HAP-1 (cell line): ENCODE measurements around the gene RTF2.

ENCODE experiments used
- DNase-seq, 2 experiments: peaks; one replicate each; pipeline ENCODE4 v3.0.0-alpha.2; 2016 to 2020; ENCODE audit warnings: low spot score in 2 of 2
- H3K27me3 ChIP-seq: fragments of 250-450 bp; sonication (Bioruptor Pico); 2 replicates; pipeline ENCODE4 v1.5.1; 2020; ENCODE audit warnings: low read depth, mild to moderate bottlenecking, moderate library complexity
- H3K36me3 ChIP-seq: fragments of 250-450 bp; sonication (Bioruptor Pico); replicated peaks from 2 replicates; pipeline ENCODE4 v1.5.1; 2020; ENCODE audit warnings: mild to moderate bottlenecking
- H3K4me1 ChIP-seq: fragments of 250-450 bp; sonication (Bioruptor Pico); 2 replicates; pipeline ENCODE4 v1.5.1; 2020; ENCODE audit warnings: mild to moderate bottlenecking
- H3K4me3 ChIP-seq: fragments of 250-450 bp; sonication (Bioruptor Pico); 2 replicates; pipeline ENCODE4 v1.5.1; 2020; ENCODE audit warnings: mild to moderate bottlenecking, moderate library complexity
- H3K9me3 ChIP-seq: fragments of 250-450 bp; sonication (Bioruptor Pico); 2 replicates; pipeline ENCODE4 v1.5.1; 2020; ENCODE audit warnings: mild to moderate bottlenecking, moderate library complexity
- in situ Hi-C: fragments of 300-500 bp; cut with MboI; formaldehyde crosslinking; loops from 3 replicates; pipeline ENCODE4 v1.14.3; 2020; ENCODE audit warnings: low sequenced_read_pairs, inconsistent platforms, mixed read lengths

The RTF2 gene

DNA sequence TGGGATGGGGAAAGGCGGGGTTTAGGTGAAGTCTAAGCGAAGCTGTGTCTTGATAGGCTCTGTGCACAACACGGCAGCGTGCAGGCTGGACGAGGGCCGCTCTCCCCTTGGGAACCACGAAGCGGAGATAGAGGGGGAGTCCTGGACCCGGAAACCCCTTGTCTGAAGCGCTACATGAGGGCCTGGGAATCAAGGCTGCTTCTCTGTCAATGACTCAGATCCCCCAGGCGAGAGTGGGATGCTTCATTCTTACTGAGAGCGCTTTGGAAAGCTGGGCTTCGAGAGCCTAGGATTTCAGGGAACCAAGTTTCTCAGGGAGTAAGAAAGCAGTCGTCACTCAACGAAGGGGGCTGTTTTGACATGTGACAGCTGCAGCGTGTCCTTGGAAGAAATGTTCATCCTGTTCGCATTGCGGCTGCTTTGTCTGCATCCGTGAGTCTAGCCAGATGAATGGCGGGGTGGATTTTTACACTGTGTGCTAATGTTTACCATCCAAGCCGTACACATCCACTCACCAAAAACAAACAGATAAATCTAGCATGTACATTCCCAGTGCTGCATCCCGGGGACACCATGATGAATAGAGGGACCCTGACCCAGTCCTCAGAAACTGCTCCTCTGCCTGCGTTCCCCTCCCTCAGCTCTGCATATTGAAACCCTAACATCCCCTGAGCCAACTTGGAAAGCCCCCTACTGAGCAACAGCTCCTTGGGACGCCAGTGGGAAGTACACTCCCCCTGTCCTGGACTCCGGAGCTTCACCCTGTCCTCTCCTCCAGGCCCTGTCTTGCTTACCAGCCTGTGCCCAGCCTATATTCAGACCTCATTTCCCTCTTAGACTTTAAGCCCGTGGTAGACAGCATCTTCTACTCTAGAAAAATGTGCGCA lies 24.5 kb upstream of the RTF2 start:
- no peaks in the 10 kb centered on the region for H3K4me1 ChIP-seq
- H3K36me3 ChIP-seq = no peaks in the 10 kb centered on the region
- no peaks in the 10 kb centered on the region for H3K9me3 ChIP-seq
- no peaks in the 10 kb centered on the region for H3K27me3 ChIP-seq
- no peak for DNase-seq
- no peak overlapping the region for H3K4me3 ChIP-seq
- in situ Hi-C loops = no loop called here

DNA sequence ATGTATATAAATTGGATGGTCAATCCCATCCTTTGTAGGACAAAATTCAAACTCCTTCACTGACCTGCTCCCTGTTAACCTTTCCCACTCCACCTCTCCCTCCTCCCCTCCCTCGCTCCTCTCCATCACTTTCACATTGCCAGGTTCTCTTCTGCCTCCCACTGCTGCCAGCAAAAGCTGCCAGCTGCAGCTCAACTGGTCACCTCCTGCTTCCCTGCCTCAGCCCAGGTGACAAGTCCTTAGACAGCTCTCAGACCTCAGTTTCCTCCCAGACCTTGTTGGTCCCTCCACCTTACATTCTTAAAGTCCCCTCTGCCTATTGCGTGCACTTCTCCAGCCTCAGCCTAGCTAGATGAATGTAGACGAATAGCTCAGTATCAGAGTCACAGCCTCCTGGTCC lies 23.3 kb upstream of the RTF2 start:
- in situ Hi-C loops = no loop called here
- Histone ChIP-seq H3K36me3 (no peaks in the 10 kb centered on the region), H3K4me1 (no peaks in the 10 kb centered on the region), H3K9me3 (no peaks in the 10 kb centered on the region), H3K4me3 (no peak overlapping the region), H3K27me3 (no peaks in the 10 kb centered on the region)
- no peak for DNase-seq

DNA sequence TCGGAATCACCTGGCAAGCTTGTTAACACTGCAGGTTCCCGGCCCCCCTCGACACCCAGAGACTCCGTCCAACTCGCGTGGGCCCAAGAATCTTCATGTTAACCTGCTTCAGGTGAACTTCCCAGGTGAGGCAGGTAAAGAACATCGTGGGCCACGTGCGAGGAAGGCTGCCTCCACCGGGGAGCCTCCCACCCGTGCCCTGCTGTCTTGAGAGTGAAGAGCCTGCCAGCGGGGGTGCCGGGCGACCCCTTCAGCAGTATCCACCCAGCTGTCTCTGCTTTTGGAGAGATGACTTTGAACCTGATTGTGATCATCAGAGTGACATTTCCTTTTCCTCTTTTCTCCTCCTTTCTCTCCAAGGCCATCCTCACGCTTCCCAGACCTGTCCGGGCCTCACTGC lies 22.9 kb upstream of the RTF2 start:
- no peak for DNase-seq
- H3K4me1 ChIP-seq = no peaks in the 10 kb centered on the region

DNA sequence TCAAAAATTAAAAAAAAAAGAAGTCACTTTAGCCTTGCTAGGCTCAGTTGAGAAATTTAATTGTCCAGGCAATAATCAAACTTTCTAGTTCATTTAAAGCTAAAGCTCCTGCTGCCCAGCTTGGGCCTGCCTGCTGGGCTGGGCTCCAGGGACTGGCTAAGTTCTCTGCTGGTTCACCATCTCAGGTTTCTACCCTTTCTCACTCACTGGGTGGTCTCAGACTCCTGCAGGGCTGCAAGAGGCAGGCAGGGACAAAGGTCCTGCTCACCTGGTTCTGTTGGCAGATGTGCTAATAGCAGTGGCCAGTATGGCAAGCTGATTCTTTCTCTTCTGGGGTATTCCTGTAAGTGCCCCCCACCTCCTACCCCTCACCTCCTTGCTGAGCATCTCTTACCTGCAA lies 21.2 kb upstream of the RTF2 start:
- Histone ChIP-seq H3K27me3 (no peaks in the 10 kb centered on the region), H3K9me3 (no peaks in the 10 kb centered on the region), H3K36me3 (no peaks in the 10 kb centered on the region), H3K4me3 (no peak overlapping the region), H3K4me1 (no peaks in the 10 kb centered on the region)
- in situ Hi-C loops = no loop called here
- DNase-seq = no peak

More for the DNA sequence above, 22.9 kb upstream of the RTF2 start:
- Histone ChIP-seq H3K36me3 (no peaks in the 10 kb centered on the region), H3K9me3 (no peaks in the 10 kb centered on the region), H3K4me3 (no peak overlapping the region), H3K27me3 (no peaks in the 10 kb centered on the region)
- in situ Hi-C loops = no loop called here

DNA sequence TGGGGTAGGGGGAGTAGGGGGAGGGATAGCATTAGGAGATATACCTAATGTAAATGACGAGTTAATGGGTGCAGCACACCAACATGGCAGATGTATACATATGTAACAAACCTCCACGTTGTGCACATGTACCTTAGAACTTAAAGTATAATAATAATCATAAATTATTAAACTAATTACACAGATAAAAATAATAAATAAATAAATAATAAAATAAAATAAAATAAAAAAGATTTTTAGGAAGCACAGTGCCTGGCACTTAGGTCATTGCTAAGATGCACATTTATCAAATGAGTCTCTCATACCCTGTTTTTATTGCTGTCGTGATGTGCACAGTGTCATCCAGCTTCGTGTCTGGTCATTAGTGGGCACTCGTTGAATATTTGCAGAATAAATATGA lies 19.0 kb upstream of the RTF2 start:
- H3K36me3 ChIP-seq = no peaks in the 10 kb centered on the region
- H3K9me3 ChIP-seq = no peaks in the 10 kb centered on the region
- in situ Hi-C loops = no loop called here
- H3K27me3 ChIP-seq = 0 out of 2 replicates have a peak, but pooled peaks cover 2% of the 10 kb centered on the region
- H3K4me3 ChIP-seq = no peak overlapping the region
- no peak for DNase-seq
- no peaks in the 10 kb centered on the region for H3K4me1 ChIP-seq

DNA sequence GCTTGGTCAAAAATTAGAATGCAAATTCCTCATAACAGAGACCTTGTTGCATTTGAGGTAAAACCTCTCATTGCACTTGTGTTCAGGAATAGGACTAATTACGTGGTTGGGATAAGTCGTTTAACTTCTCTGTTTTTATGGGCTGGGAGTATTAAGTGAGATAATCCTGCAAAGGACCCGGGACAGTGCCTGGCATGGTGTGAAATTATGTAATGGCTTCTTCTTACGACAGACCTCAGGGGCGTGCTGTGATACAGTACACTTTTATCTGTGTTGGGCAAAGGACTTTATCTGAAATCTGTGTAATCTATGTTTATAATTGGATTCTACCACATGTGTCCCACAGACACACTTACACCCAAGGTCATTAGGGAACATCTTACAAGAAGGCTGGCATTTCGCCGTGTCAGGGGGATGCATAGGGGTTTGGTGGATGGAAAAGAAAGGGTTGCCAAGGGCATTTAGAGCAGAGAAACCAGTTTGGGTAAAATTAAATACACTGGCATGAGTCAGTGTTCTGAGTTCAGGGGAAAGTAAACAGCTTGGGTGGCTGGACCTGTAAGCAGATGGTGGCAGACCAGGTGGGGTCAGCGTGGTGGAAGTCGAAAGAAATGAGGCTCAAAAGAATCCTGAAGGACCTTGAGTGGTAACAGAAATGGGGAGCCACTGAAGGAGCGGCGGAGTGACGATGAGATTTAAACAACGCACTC lies 17.2 kb upstream of the RTF2 start:
- DNase-seq = no peak
- H3K36me3 ChIP-seq = no peaks in the 10 kb centered on the region
- H3K9me3 ChIP-seq = no peaks in the 10 kb centered on the region
- H3K4me3 ChIP-seq = no peak overlapping the region
- no peaks in the 10 kb centered on the region for H3K4me1 ChIP-seq
- in situ Hi-C loops = no loop called here
- 0 out of 2 replicates have a peak, but pooled peaks cover 2% of the 10 kb centered on the region for H3K27me3 ChIP-seq

DNA sequence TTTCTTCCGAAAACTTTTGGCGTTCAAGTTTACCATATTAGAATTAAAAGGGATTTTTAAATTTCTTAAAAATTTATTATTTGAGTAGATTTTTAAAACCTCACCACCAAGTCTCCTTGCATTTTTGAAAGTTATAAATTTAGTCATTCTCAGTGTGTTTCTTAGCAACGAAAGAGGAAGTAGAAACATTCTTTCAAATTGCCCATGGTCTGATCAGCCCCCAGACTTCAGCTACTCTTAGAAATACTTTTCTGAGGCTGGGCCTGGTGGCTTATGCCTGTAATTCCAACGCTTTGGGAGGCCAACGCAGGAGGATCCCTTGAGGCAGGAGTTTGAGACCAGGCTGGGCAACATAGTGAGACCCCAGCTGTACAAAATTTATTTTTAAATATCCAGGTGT lies 15.1 kb upstream of the RTF2 start:
- H3K4me1 ChIP-seq = no peaks in the 10 kb centered on the region
- no peak for DNase-seq
- H3K27me3 ChIP-seq = 0 out of 2 replicates have a peak, but pooled peaks cover 2% of the 10 kb centered on the region
- H3K9me3 ChIP-seq = no peaks in the 10 kb centered on the region
- no peaks in the 10 kb centered on the region for H3K36me3 ChIP-seq
- in situ Hi-C loops = no loop called here
- no peak overlapping the region for H3K4me3 ChIP-seq

DNA sequence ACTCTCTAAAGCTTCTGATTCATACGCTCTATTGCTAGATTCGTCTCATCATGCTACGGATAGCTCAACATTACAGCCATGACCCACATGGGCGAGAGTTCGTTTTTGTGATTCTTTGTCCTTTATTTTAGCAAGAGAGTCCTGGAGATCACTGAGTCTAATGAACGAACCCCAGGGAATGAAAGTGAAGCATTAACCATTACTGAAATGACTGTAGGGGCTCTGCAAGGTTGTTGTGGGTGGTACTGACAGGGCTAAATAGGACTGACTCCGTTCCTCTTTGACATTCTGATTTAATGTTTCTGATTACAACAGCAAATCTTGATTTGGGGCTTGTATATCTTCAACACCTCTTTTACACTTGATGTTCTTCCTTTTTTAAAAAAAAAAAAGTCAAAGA lies 13.7 kb upstream of the RTF2 start:
- no peak overlapping the region for H3K4me3 ChIP-seq
- 0 out of 2 replicates have a peak, but pooled peaks cover 2% of the 10 kb centered on the region for H3K27me3 ChIP-seq
- in situ Hi-C loops = no loop called here
- H3K4me1 ChIP-seq = no peaks in the 10 kb centered on the region
- no peaks in the 10 kb centered on the region for H3K36me3 ChIP-seq
- DNase-seq = no peak
- H3K9me3 ChIP-seq = no peaks in the 10 kb centered on the region

DNA sequence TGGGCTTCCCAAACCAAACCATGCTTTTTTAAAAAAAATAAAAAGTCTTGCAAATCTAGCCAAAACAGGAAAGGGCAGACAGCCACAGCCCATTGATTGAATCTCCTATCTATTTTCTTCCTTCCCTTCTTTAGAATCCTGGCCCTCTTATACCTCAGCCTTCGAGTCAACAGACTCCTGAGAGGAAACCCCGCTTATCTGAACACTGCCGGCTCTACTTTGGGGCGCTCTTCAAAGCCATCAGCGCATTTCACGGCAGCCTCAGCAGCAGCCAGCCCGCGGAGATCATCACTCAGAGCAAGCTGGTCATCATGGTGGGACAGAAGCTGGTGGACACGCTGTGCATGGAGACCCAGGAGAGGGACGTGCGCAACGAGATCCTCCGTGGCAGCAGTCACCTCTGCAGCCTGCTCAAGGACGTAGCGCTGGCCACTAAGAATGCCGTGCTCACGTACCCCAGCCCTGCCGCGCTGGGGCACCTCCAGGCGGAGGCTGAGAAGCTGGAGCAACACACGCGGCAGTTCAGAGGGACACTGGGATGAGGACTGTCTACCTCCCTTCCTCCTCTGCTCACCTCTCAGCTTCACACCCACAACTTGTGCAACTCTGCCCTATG lies 10.1 kb upstream of the RTF2 start:
- in situ Hi-C loops = no loop called here

DNA sequence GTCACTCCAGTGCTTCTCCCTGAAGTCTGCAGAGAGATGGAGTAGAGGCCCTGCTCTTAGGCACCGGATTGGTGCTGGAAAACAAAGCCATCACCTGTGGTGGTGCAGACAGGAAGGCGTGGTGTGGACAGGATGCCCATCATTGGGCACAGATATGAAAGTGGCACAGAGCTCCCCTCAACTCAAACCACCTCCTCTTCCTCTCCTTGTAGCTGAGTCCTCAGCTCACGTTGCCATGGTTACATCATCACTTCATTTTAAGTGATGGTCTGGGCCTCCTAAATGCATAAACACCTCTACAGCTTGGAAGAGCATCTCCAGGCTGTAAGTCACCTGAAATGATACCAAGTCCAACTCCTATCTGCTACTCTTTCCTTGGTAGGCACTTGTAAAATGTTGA lies 8.0 kb upstream of the RTF2 start:
- H3K36me3 ChIP-seq = no peaks in the 10 kb centered on the region
- no peaks in the 10 kb centered on the region for H3K4me1 ChIP-seq
- H3K27me3 ChIP-seq = no peaks in the 10 kb centered on the region
- in situ Hi-C loops = no loop called here
- no peaks in the 10 kb centered on the region for H3K9me3 ChIP-seq
- no peak overlapping the region for H3K4me3 ChIP-seq
- DNase-seq = no peak

More for the DNA sequence above, 10.1 kb upstream of the RTF2 start:
- no peaks in the 10 kb centered on the region for H3K36me3 ChIP-seq
- no peaks in the 10 kb centered on the region for H3K9me3 ChIP-seq
- no peaks in the 10 kb centered on the region for H3K4me1 ChIP-seq
- H3K4me3 ChIP-seq = no peak overlapping the region
- DNase-seq = no peak
- no peaks in the 10 kb centered on the region for H3K27me3 ChIP-seq

DNA sequence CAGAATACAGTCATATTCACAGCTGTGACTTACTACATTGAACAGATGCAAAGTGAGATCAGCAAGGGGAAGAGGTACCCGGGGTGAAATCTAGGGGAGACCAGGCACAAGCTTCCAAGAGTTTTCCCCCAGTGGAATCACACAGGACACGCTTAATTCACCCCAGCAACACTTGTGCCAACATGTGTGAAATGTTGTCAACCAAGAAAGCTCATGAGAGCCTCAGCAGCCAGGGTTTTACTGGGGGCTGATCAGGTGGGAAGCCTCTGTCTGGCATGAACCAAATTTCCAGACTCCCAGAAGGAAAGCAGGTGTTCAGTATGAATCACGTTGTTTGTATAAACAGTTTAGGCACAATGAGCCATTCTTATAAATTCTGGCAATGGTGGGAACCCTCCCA lies 6.9 kb upstream of the RTF2 start:
- H3K9me3 ChIP-seq = no peaks in the 10 kb centered on the region
- no peak overlapping the region for H3K4me3 ChIP-seq
- H3K4me1 ChIP-seq = peaks cover 10% of the 10 kb centered on the region
- no peaks in the 10 kb centered on the region for H3K36me3 ChIP-seq
- H3K27me3 ChIP-seq = no peaks in the 10 kb centered on the region
- no peak for DNase-seq
- in situ Hi-C loops = no loop called here

DNA sequence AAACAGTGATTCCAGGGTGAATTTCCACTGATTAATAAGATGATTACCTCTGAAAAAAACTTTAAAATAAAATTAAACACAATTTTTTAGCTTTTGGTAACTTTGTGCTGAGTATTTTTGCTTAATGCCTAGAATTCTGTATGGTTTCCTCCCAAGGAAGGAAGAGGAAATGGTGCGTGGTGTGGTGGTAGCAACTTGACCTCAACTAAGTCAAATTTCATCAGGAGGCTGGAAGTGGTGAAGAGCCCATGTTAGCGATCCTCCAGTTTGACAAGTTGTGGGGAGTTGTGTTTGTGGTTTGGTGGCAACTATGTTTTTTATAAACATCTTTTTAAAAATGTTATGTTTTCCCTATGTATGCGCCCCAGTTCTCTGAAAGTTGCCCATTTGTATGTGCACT lies 5.0 kb upstream of the RTF2 start:
- Histone ChIP-seq H3K27me3 (no peaks in the 10 kb centered on the region), H3K36me3 (no peaks in the 10 kb centered on the region), H3K4me1 (peaks cover 13% of the 10 kb centered on the region), H3K4me3 (no peak overlapping the region), H3K9me3 (no peaks in the 10 kb centered on the region)
- DNase-seq = no peak
- in situ Hi-C loops = no loop called here

DNA sequence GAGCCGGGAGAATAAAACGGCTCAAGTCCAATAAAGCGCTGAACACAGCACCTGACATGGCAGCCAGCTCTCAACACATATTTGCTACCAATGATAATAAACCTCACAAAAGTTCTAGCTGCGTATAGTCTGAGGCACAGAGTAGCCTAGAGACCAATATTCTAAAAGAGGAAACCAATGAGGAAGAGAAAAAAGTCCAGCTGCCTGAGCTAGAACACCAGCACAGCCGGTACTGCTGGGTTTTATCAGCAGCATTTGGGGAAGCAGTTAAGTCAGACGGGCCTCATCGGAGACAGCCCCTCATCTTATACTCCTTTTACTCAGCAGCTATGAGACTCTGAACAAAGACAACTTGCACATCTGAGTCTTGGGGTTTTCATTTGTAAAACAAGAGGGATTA lies 2.4 kb upstream of the RTF2 start:
- Histone ChIP-seq H3K9me3 (no peaks in the 10 kb centered on the region), H3K4me1 (peaks cover 20% of the 10 kb centered on the region), H3K36me3 (peaks cover 5% of the 10 kb centered on the region; the same call in 1 of the 2 replicates), H3K4me3 (no peak overlapping the region), H3K27me3 (no peaks in the 10 kb centered on the region)
- DNase-seq = no peak
- in situ Hi-C loops = no loop called here

DNA sequence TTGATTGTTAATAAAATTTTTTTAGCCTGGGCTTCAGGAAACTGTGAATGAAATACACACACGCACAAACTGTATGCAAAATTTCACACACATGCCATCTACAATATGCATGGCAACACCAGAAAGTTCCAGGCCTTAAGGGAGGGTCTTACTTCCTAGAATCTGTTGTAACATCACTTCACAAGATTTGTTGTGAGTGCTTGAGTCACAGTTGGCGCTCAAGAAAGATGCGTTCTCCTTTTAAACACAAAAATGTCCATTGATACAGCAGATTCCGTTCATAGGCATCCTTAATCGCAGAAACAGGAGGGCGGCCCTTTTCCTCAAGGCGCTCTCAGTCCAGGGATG lies 485 bp upstream of the RTF2 start:
- in situ Hi-C loops = no loop called here
- no peaks in the 10 kb centered on the region for H3K27me3 ChIP-seq
- peaks cover 5% of the 10 kb centered on the region; the same call in 1 of the 2 replicates for H3K36me3 ChIP-seq
- H3K9me3 ChIP-seq = no peaks in the 10 kb centered on the region
- no peak for DNase-seq
- peaks cover 20% of the 10 kb centered on the region for H3K4me1 ChIP-seq
- peak overlapping the region; percentile 87 for H3K4me3 ChIP-seq
